Retinal pigment epithelial cell (primary cell): ENCODE data around the gene M6PR.
"Not testable (repeated sequence)": the region's sequence is repeated elsewhere in the genome, so short reads cannot be mapped to it uniquely, and the experiment has no call there.

Experiments
- DNase-seq: peaks from one replicate; pipeline ENCODE4 v3.0.0-alpha.2; 2010; ENCODE audit warnings: low read depth
- H3K4me3 ChIP-seq: 2 replicates; pipeline ENCODE4 v1.5.1; 2011; ENCODE audit warnings: mild to moderate bottlenecking, low read length, control low read depth, moderate library complexity
- TF ChIP-seq, protein P1 (sequence below): conservative IDR thresholded peaks from 2 replicates; pipeline ENCODE4 v1.5.1; 2011; ENCODE audit warnings: low read depth, low read length, control low read depth, inconsistent platforms

The M6PR gene

DNA sequence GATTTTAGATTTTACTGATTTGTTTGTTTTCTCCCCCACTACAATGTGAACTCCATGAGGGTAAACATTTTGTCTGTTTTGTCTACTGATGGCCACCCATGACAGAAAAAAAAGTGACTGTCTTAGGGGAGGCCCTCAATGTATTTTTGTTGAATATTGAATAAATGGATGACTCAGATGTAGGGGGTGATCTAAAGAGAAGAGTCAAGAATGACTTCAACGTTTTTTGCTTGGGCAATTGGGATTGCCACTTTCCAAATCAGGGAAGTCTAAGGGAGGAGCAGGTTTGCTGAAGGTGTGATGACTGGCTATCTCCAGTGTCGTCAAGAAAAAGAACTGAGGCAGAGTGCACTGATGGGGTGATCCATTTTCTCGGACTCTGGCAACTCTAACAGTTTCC is 45.8 kb downstream of the M6PR start:
- TF ChIP-seq, protein P1, sequence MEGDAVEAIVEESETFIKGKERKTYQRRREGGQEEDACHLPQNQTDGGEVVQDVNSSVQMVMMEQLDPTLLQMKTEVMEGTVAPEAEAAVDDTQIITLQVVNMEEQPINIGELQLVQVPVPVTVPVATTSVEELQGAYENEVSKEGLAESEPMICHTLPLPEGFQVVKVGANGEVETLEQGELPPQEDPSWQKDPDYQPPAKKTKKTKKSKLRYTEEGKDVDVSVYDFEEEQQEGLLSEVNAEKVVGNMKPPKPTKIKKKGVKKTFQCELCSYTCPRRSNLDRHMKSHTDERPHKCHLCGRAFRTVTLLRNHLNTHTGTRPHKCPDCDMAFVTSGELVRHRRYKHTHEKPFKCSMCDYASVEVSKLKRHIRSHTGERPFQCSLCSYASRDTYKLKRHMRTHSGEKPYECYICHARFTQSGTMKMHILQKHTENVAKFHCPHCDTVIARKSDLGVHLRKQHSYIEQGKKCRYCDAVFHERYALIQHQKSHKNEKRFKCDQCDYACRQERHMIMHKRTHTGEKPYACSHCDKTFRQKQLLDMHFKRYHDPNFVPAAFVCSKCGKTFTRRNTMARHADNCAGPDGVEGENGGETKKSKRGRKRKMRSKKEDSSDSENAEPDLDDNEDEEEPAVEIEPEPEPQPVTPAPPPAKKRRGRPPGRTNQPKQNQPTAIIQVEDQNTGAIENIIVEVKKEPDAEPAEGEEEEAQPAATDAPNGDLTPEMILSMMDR: no peak
- no peak overlapping the region for H3K4me3 ChIP-seq
- no peak for DNase-seq

DNA sequence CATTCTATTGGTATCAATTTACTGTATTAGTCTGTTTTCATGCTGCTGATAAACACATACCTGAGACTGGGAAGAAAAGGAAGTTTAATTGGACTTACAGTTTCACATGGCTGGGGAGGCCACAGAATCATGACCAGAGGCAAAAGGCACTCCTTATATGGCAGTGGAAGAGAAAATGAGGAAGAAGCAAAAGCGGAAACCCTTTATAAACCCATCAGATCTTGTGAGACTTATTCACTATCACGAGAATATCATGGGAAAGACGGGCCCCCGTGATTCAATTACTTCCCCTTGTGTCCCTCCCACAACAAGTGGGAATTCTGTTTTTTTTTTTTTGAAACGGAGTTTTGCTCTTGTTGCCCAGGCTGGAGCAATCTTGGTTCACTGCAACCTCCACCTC is 46.7 kb downstream of the M6PR start:
- H3K4me3 ChIP-seq, DNase-seq: not testable (repeated sequence)

DNA sequence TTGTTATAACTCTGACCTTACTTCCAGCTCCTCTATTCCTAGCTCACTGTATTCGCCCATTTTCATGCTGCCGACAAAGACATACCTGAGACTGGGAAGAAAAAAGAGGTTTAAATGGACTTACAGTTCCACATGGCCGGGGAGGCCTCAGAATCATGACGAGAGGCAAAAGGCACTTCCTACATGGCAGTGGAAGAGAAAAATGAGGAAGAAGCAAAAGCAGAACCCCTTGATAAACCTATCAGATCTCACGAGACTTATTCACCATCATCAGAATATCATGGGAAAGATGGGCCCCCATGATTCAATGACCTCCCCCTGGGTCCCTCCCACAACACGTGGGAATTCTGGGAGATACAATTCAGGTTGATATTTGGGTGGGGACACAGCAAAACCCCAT is 49.6 kb downstream of the M6PR start:
- no peak for DNase-seq
- TF ChIP-seq, protein P1: no peak
- no peak overlapping the region for H3K4me3 ChIP-seq

DNA sequence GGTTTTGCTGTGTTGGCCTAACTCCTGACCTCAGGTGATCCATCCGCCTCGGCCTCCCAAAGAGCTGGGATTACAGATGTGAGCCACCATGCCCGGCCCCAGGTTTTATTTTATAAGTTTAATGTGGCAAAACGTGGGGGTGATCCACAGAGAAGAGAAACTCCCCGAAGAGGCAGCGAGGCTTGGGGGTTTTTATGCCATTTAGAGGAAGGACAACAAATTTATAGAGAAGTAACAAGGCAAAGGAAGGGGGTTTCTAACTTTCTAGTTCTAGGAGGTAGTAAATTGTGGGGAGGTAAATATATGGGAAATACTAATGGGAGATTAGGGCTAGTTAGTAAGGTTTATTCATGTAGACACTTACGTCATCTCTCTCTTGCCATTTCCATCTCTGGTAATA is 52.4 kb downstream of the M6PR start:
- no peak overlapping the region for H3K4me3 ChIP-seq
- DNase-seq: no peak
- TF ChIP-seq, protein P1: no peak

DNA sequence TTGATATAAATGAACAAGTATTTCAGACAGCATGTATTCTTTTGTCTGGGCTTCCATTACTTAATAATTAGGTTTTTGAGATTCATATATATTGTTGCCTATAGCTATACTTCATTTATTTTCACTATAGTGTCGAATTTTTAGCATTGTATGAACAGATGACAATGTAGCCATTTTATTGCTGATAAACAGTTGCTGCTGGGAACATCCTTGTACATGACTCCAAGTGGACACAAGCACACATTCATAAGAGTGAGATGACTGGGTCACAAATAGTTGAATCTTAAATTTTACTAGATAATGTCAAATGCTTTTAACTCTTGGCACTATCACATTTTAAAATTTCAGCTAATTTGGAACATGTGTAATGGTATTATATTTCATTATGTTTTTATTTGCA is 54.5 kb downstream of the M6PR start:
- DNase-seq: no peak
- TF ChIP-seq, protein P1: no peak
- H3K4me3 ChIP-seq: no peak overlapping the region

DNA sequence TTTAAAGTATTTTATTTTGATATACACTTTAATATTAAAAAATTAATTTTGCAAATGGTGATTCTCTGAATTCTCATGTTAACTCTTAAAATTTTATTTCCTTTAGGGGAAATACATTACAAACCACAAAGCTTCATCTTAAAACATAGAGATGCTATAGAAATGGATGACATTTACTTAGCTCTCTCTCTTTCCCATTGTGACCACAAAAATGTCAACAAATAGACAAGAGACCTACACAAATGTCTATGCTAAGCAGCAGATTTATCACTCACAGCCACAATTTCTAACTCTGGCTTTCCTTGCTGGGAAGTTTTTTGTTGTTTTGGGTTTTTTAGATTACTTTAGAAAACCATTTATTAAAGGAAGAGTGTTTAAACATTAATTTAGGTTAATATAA is 55.1 kb downstream of the M6PR start:
- TF ChIP-seq, protein P1: no peak
- DNase-seq: no peak
- no peak overlapping the region for H3K4me3 ChIP-seq

DNA sequence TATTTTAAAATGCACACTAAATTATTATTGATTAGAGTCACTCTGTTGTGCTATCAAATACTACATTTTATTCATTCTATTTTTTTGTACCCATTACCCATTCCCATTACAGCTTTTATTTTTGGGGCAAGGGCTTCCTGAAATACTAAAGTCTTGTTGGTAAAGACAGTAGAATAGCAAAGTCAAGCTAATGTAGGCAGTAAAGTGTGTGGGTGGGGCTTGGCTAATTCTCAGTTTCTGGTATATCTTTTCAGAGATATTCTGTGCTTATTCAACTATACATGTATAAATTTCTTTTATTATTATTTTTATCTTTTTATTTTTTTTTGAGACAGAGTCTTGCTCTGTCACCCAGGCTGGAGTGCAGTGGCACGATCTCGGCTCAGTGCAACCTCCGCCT is 57.5 kb downstream of the M6PR start:
- H3K4me3 ChIP-seq: no peak overlapping the region
- no peak for DNase-seq
- TF ChIP-seq, protein P1: no peak
